ENCODE data around the gene FAM117A.

DNA sequence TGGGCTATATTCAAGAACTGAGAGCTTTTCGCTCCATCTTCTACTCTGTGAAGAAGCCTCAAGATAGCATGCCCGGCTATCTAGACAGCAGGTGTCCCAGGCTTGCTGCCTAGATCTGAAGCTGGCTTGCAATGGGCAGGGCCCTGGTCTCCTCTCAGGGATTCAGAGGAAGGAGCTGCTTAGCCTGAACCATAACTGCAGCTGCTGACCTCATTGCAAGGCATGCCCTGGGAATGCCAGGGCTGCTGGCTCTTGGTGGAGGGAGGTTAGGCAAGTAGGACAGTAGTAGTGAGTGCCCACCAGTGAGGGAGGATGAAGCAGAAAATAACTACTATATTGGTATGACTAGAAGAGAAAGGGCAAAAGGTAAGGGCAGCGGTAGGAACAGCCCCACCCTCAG lies 34.9 kb downstream of the FAM117A start:
- no peak for TF ChIP-seq MAX (IDR thresholded peaks at IDR 0.05)
- no peak for TF ChIP-seq RNF2 (IDR thresholded peaks at IDR 0.05; ENCODE audit: borderline replicate concordance, low read depth, low read length, missing control alignments, poor library complexity, severe bottlenecking)
- TF ChIP-seq EZH2 (IDR thresholded peaks at IDR 0.05; ENCODE audit: low read depth, low read length, severe bottlenecking): no peak
- no peak for TF ChIP-seq RFX5 (IDR thresholded peaks at IDR 0.05; ENCODE audit: borderline replicate concordance, low read depth, low read length)
- no peak for TF ChIP-seq POLR2AphosphoS5 (IDR thresholded peaks at IDR 0.05; ENCODE audit: low read depth, low read length)
- no peak for TF ChIP-seq POLR2A (IDR thresholded peaks at IDR 0.05; ENCODE audit: control extremely low read depth in 1 of 2, low read depth in 2 of 2, low read length in 2 of 2)
- TF ChIP-seq EP300 (IDR thresholded peaks at IDR 0.05; ENCODE audit: borderline replicate concordance in 1 of 2, low read depth in 2 of 2, low read length in 2 of 2): no peak

All from H1 (cell line).